GM20431 (cell line): Measurements from ENCODE around the gene OR6N2.

ENCODE experiments used
- in situ Hi-C: fragments of 300-500 bp; cut with MseI, MboI; formaldehyde crosslinking; loops from one replicate; pipeline ENCODE4 v1.15.0; 2020; ENCODE audit warnings: low sequenced_read_pairs; ENCODE audit not compliant: unreplicated experiment

Gene OR6N2

DNA sequence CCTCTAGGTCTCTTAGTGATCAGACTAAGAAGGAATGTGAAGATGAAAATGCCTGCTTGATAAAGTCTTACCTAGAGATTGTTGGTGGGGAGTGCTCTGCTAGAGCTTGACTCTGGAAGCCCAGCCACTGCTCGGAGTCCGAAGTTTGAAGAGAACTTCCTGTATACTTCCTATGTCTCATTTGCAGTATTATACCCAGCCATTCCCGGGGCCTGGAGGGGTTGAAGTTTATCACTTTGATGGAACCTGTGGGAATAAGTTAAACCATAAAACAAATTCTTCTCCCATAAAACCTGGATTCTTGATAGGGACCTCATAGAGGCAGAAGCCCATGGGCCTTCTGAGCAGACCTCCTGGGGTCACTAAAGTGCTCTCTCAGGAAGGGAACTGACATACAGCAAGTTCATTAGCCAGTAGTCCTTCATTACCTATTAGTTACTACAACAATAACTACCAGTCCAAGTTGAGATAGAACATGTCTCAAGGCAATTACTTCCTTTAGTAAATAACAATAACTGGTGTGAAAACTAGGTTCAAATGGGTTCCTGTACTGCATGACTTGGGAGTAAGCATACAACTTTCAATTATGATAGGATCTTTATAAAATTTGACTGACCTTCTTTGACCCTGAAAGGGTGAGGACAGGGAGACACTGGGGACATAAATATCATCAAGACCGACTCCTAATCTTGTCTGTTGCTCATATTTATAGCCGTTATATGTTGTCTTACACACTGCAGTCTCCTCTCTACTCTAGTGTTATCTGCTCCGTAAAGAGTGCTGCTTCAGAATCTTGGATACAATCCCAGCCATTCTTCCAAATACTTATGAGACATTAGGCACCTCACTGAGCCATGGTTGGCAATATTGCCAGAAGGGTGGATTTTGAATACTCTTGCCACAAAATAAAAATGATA, 8.8 kb downstream of the OR6N2 start, which contains the start of gene OR6N1:
Gene OR6N1, minus strand, starts transcription at position 246 of the 917 bp plus-strand sequence. CDS start 5,513 bp downstream, outside the sequence.
- in situ Hi-C loops, result no loop called here

DNA sequence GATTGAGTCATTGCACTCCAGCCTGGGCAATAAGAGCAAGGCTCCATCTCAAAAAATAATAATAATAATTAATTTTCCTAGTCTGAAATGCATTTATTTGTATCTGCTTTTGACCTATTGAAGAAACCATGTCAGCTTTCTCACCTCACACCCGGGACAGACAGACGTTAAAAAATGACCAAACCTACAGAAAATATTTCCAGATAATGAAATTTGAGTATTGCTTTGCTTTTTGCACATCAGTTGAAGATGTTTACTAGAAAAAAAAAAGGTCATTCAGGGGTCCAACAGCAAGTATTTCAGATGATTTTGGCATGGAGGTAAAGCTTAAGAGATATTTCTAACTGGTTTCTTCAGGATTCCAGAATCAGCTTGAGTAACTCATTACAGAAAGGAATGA, 26.6 kb downstream of the OR6N2 start, which contains the start of gene OR6K6:
Gene OR6K6, plus strand, starts transcription at position 301 of the 400 bp plus-strand sequence. CDS start 168 bp downstream, outside the sequence.
- in situ Hi-C loops, result no loop called here

- in situ Hi-C loops, result no loop called here
These were observed 28.8 kb downstream of the OR6N2 start for GRCh38 chr1:158752155-158752712.

GRCh38 chr1:158735848-158736247, 45.2 kb downstream of the OR6N2 start:
- in situ Hi-C loops, result no loop called here

- in situ Hi-C loops, result no loop called here
These were observed 48.5 kb downstream of the OR6N2 start for GRCh38 chr1:158732524-158732923.

GRCh38 chr1:158731707-158732106, 49.3 kb downstream of the OR6N2 start:
- in situ Hi-C loops, result no loop called here

- in situ Hi-C loops, result no loop called here
These were observed 50.6 kb downstream of the OR6N2 start for GRCh38 chr1:158730453-158730852.

GRCh38 chr1:158728510-158729225, 52.3 kb downstream of the OR6N2 start:
- in situ Hi-C loops, result no loop called here

- in situ Hi-C loops, result no loop called here
These were observed 56.6 kb downstream of the OR6N2 start for GRCh38 chr1:158724442-158724841.
